GM12891 (cell line): Measurements from ENCODE around the gene RRP7A.

Experiments
- POLR2A ChIP-seq: IDR thresholded peaks from 2 replicates; pipeline ENCODE4 v1.6.1; 2011; ENCODE audit warnings: low read depth, low read length, control low read depth
- POLR2AphosphoS5 ChIP-seq: IDR thresholded peaks from 2 replicates; pipeline ENCODE4 v1.6.1; 2011; ENCODE audit warnings: low read depth, low read length, control low read depth
- SPI1 ChIP-seq: IDR thresholded peaks from 2 replicates; pipeline ENCODE4 v1.6.1; 2011; ENCODE audit warnings: low read depth, low read length, control low read depth
- TAF1 ChIP-seq: IDR thresholded peaks from 2 replicates; pipeline ENCODE4 v1.6.1; 2011; ENCODE audit warnings: low read depth, low read length, control low read depth

DNA sequence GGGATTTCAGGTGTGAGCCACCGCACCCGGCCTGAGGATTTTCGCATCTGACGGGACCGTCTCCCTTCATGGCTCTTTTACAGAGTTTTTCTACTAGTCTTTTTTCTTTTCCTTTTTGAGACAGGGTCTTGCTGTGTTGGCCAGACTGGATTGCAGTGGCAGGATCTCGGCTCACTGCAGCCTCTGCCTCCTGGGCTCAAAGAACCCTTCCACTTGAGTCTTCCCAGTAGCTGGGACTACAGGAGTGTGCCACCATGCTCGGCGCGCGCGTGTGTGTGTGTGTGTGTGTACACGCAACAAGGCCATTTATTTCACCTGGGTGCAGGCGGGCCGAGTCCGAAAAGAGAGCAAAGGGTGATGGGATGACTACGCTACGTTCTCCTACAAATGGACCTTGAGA is 45.1 kb upstream of the RRP7A start:
- TF ChIP-seq POLR2AphosphoS5 (no peak), POLR2A (no peak), SPI1 (no peak), TAF1 (no peak)
